Mucosa of gallbladder (tissue), 1 donor: ENCODE results near the gene DTNBP1. TPM values are rescaled to one million over a fixed set of nuclear protein-coding genes. Genes with fewer than 3 reads are reported as not detected.

ENCODE experiments used
- DNase-seq: peaks from one replicate; pipeline ENCODE4 v3.0.0-alpha.2; 2020; ENCODE audit warnings: low spot score
- total RNA-seq: library from RNA; stranded (reverse); gene quantifications from one replicate; pipeline ENCODE4 v1.2.1, GENCODE V29; 2021
- donor health status: DM: no; HTN: no; CAD: no.

Gene DTNBP1
- total RNA-seq, 1 donor from 2014 or later: 30.8 TPM

- no peak for DNase-seq
Observed at GRCh38 chr6:15515226-15515625, 147.6 kb downstream of the DTNBP1 start.

GRCh38 chr6:15513801-15514711, 148.8 kb downstream of the DTNBP1 start:
- no peak for DNase-seq

- no peak for DNase-seq
Observed at GRCh38 chr6:15513131-15513771, 149.6 kb downstream of the DTNBP1 start.

GRCh38 chr6:15512721-15513120, 150.1 kb downstream of the DTNBP1 start:
- DNase-seq: no peak

GRCh38 chr6:15512126-15512525, 150.7 kb downstream of the DTNBP1 start:
- DNase-seq: no peak

GRCh38 chr6:15511248-15512125, 151.3 kb downstream of the DTNBP1 start:
- no peak for DNase-seq

- DNase-seq: no peak
Observed at GRCh38 chr6:15510536-15511247, 152.1 kb downstream of the DTNBP1 start.

GRCh38 chr6:15510121-15510520, 152.7 kb downstream of the DTNBP1 start:
- no peak for DNase-seq

- DNase-seq: no peak
Observed at GRCh38 chr6:15509335-15509933, 153.4 kb downstream of the DTNBP1 start.

GRCh38 chr6:15508931-15509330, 153.9 kb downstream of the DTNBP1 start:
- DNase-seq: no peak

GRCh38 chr6:15508441-15508871, 154.4 kb downstream of the DTNBP1 start:
- no peak for DNase-seq

GRCh38 chr6:15507746-15508145, 155.1 kb downstream of the DTNBP1 start:
- DNase-seq: no peak

GRCh38 chr6:15507221-15507620, 155.6 kb downstream of the DTNBP1 start:
- DNase-seq: no peak

GRCh38 chr6:15506066-15506465, 156.8 kb downstream of the DTNBP1 start:
- DNase-seq: no peak

- DNase-seq: peak; percentile 28
Observed at GRCh38 chr6:15505463-15505918, 157.3 kb downstream of the DTNBP1 start.

GRCh38 chr6:15504581-15505350, 158.1 kb downstream of the DTNBP1 start:
- peak; percentile 70 for DNase-seq

GRCh38 chr6:15504040-15504495, 158.8 kb downstream of the DTNBP1 start:
- no peak for DNase-seq

GRCh38 chr6:15503346-15503680, 159.5 kb downstream of the DTNBP1 start:
- DNase-seq: no peak

- DNase-seq: no peak
Observed at GRCh38 chr6:15502446-15503345, 160.1 kb downstream of the DTNBP1 start.
